ENCODE measurements around the gene ING4. TPM values are rescaled to one million over a fixed set of nuclear protein-coding genes. Genes with fewer than 3 reads are reported as not detected.

The ING4 gene
- total RNA-seq, 4 donors from 2014 or later = 45.1 to 58.3 (median 49.9) TPM

DNA sequence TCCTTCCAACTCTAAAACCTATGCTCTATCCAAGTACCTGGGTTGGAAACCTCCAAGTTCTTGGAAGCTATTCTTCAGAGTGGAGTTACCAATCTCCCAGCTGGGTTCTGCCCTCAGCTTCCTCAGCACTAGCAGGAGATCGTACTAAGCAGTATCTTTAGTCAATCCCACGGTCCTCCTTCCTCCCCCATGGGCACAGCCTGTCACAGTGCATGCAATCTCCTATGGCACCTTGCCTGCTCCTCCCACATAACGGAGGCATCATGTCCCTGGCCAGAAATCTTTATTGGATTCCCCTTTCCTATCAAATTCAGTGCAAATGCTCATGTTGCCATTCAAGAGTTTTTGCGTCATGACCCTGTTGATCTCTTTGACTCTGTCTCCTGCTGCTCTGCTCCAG lies 21.8 kb downstream of the ING4 start:
- TF ChIP-seq EP300 (IDR thresholded peaks at IDR 0.05) (no peak), POLR2AphosphoS5 (IDR thresholded peaks at IDR 0.05) (no peak), POLR2A (IDR thresholded peaks at IDR 0.05; ENCODE audit: low read depth) (no peak)
- TF ChIP-seq, protein P1, sequence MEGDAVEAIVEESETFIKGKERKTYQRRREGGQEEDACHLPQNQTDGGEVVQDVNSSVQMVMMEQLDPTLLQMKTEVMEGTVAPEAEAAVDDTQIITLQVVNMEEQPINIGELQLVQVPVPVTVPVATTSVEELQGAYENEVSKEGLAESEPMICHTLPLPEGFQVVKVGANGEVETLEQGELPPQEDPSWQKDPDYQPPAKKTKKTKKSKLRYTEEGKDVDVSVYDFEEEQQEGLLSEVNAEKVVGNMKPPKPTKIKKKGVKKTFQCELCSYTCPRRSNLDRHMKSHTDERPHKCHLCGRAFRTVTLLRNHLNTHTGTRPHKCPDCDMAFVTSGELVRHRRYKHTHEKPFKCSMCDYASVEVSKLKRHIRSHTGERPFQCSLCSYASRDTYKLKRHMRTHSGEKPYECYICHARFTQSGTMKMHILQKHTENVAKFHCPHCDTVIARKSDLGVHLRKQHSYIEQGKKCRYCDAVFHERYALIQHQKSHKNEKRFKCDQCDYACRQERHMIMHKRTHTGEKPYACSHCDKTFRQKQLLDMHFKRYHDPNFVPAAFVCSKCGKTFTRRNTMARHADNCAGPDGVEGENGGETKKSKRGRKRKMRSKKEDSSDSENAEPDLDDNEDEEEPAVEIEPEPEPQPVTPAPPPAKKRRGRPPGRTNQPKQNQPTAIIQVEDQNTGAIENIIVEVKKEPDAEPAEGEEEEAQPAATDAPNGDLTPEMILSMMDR (IDR thresholded peaks at IDR 0.05) = no peak
- intact Hi-C loops (cut with DNase I) = no loop called here
- Histone ChIP-seq H3K4me1 (peaks cover 0 to 7% (median 6%) of the 10 kb centered on the region in 4 donors), H3K27me3 (peaks cover 0 to 3% (median 0%) of the 10 kb centered on the region in 4 donors), H3K4me3 (no peak overlapping the region), H3K9me3 (no peaks in the 10 kb centered on the region), H3K36me3 (no peaks in the 10 kb centered on the region), H3K27ac (replicated peaks in 1 of 4) (no peak overlapping the region)
- 75% methylated on average over 4 of the region's 4 CpGs for WGBS
- DNase-seq (ENCODE audit: extremely low spot score) = no peak

DNA sequence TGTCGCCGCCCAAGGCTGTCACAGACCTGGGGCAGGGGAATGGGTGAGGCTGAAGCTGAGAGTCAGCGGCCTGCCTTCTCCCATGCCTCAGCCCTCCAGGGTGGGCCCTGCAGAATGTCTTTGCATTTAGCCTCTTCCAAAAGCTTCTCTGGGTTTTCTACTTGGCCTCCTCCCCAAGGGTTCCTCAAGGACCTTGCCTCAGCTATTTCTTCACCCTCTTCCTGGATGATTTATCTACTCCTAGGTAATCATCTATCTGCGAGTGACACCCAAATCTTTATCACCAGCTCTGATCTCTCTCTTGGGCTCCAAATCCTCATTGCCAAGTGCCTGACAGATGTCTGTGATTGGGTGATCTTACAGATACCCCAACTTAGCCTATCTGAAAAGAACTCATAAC lies 22.4 kb downstream of the ING4 start:
- no peak overlapping the region for H3K4me3 ChIP-seq
- H3K9me3 ChIP-seq = no peaks in the 10 kb centered on the region
- 94% methylated on average over 1 of the region's 4 CpGs for WGBS
- intact Hi-C loops (cut with DNase I) = no loop called here
- no peak for DNase-seq (ENCODE audit: extremely low spot score)
- no peak overlapping the region for H3K27ac ChIP-seq (replicated peaks in 1 of 4)
- peaks cover 0 to 3% (median 0%) of the 10 kb centered on the region in 4 donors for H3K27me3 ChIP-seq
- H3K36me3 ChIP-seq = no peaks in the 10 kb centered on the region
- TF ChIP-seq EP300 (IDR thresholded peaks at IDR 0.05) = no peak
- no peak for TF ChIP-seq POLR2A (IDR thresholded peaks at IDR 0.05; ENCODE audit: low read depth)
- TF ChIP-seq POLR2AphosphoS5 (IDR thresholded peaks at IDR 0.05) = no peak
- TF ChIP-seq, protein P1 (IDR thresholded peaks at IDR 0.05) = no peak
- peaks cover 0 to 7% (median 6%) of the 10 kb centered on the region in 4 donors for H3K4me1 ChIP-seq

DNA sequence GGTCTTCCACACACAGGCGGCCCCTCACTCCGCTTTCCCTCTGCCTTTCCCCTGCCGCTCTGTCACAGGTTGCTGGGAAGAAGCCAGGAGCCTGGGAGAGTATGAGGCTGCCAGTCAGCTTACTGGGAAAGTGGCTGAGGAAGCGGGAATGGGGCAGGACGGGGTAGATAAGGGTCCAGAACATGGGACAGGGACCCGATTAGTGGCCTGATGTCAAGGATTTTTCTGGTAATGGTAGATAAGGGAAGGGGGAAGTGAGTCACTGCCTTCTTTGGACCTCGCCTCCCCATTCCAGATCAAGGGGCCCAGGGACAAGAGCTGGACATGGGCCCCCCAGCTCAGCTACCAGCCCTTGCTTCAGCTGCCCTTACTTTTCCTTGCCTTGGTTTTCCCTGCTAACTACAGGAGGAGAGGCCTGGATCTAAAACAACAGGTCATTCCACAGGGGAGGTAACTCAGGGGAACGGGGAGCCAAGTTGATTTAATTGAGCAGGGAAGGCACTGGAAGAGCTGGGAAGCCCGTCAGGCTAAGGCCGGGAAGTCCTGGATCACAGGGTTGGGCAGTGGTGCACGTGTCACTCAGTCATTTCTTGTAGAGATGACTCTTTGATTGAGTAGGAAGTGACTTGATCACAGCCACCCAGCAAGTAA lies 23.6 kb downstream of the ING4 start:
- no peak for DNase-seq (ENCODE audit: extremely low spot score)
- intact Hi-C loops (cut with DNase I) = no loop called here
- Histone ChIP-seq H3K4me3 (no peak overlapping the region), H3K27ac (replicated peaks in 1 of 4) (peak overlapping the region in 1 of 4 donors; percentile 39), H3K27me3 (peaks cover 0 to 3% (median 0%) of the 10 kb centered on the region in 4 donors), H3K9me3 (no peaks in the 10 kb centered on the region), H3K4me1 (peaks cover 0 to 6% (median 0%) of the 10 kb centered on the region in 4 donors), H3K36me3 (no peaks in the 10 kb centered on the region)
- WGBS = 84% methylated on average over 11 of the region's 11 CpGs
- TF ChIP-seq POLR2A (IDR thresholded peaks at IDR 0.05; ENCODE audit: low read depth) (no peak), EP300 (IDR thresholded peaks at IDR 0.05) (no peak), POLR2AphosphoS5 (IDR thresholded peaks at IDR 0.05) (no peak)
- TF ChIP-seq, protein P1 (IDR thresholded peaks at IDR 0.05) = no peak

DNA sequence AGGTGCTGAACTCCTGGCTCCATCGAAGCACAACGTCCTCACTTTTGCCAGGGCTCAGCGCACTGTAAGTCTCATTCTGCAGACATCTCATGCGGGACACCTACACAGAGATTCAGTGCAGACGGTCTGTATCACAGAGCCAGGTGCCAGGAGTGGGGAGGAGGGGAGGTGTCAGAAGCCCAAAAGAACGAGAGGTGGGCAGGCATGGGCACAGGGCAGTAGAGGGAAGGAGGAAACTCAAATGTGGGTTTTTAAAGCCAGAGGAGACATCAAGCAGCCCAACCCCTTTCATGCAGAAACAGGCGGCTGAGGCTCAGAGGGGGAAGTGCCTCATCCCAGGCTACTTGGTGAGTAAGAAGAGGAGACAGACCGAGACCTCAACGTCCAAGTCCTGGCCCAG lies 24.6 kb downstream of the ING4 start:
- H3K27ac ChIP-seq (replicated peaks in 1 of 4) = peak overlapping the region in 1 of 4 donors; percentile 39
- WGBS = 80% methylated on average over 9 of the region's 9 CpGs
- no peaks in the 10 kb centered on the region for H3K36me3 ChIP-seq
- intact Hi-C loops (cut with DNase I) = no loop called here
- DNase-seq (ENCODE audit: extremely low spot score) = no peak
- no peak overlapping the region for H3K4me3 ChIP-seq
- no peak for TF ChIP-seq EP300 (IDR thresholded peaks at IDR 0.05)
- TF ChIP-seq POLR2A (IDR thresholded peaks at IDR 0.05; ENCODE audit: low read depth) = no peak
- TF ChIP-seq, protein P1 (IDR thresholded peaks at IDR 0.05) = no peak
- no peak for TF ChIP-seq POLR2AphosphoS5 (IDR thresholded peaks at IDR 0.05)
- H3K4me1 ChIP-seq = peaks cover 0 to 6% (median under 1%) of the 10 kb centered on the region in 4 donors
- peaks cover 0 to 3% (median 0%) of the 10 kb centered on the region in 4 donors for H3K27me3 ChIP-seq
- H3K9me3 ChIP-seq = no peaks in the 10 kb centered on the region

All from esophagus muscularis mucosa (tissue), 4 donors.